NCI-H524 treated with DMSO at 0.1 percent for 48 hours (cell line): Measurements from ENCODE around the gene CPM.
"Not testable (repeated sequence)": the region's sequence is repeated elsewhere in the genome, so short reads cannot be mapped to it uniquely, and the experiment has no call there.

Source experiments
- DNase-seq: peaks from one replicate; lab custom pipeline; 2025; lab: John Stamatoyannopoulos, UW

Gene CPM

GRCh38 chr12:68807274-68807575 lies 125.7 kb downstream of the CPM start:
- DNase-seq: not testable (repeated sequence)

GRCh38 chr12:68806488-68807237 lies 126.3 kb downstream of the CPM start:
- no peak for DNase-seq

GRCh38 chr12:68805592-68806120 lies 127.3 kb downstream of the CPM start:
- no peak for DNase-seq

- DNase-seq: no peak
Observed at GRCh38 chr12:68804657-68805591, 128.0 kb downstream of the CPM start.

- DNase-seq: no peak
Observed at GRCh38 chr12:68803948-68804656, 128.9 kb downstream of the CPM start.

GRCh38 chr12:68802911-68803651 lies 129.9 kb downstream of the CPM start:
- DNase-seq: not testable (repeated sequence)

- not testable (repeated sequence) for DNase-seq
Observed at GRCh38 chr12:68802372-68802745, 130.6 kb downstream of the CPM start.
